GM20000 (cell line): ENCODE measurements around the gene GRK1.

Experiments
- DNase-seq: peaks from one replicate; pipeline ENCODE4 v3.0.0; 2012; ENCODE audit warnings: low spot score
- CTCF ChIP-seq: IDR thresholded peaks from 2 replicates; pipeline ENCODE4 v1.5.1; 2012; ENCODE audit warnings: mild to moderate bottlenecking, control low read depth; ENCODE audit errors: extremely low read depth, missing control alignments

GRK1 gene

DNA sequence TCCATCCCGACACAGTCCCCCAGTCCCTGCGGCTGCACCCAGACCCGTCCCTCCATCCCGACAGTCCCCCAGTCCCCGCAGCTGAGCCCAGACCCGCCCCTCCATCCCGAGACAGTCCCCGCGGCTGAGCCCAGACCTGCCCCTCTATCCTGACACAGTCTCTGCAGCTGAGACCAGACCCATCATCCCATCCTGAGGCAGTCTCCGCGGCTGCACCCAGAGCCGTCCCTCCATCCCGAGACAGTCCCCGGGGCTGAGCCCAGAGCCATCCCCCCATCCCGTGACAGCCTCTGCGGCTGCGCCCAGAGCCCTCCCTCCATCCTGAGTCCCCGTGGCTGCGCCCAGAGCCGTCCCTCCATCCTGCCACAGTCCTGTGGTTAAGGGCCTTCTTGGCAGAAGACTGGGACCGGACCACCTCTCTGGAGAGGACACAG lies 63.3 kb downstream of the GRK1 start:
- no peak for DNase-seq
- TF ChIP-seq CTCF, result no peak

- no peak for DNase-seq
These were observed 63.8 kb downstream of the GRK1 start for GRCh38 chr13:113730831-113731191.

DNA sequence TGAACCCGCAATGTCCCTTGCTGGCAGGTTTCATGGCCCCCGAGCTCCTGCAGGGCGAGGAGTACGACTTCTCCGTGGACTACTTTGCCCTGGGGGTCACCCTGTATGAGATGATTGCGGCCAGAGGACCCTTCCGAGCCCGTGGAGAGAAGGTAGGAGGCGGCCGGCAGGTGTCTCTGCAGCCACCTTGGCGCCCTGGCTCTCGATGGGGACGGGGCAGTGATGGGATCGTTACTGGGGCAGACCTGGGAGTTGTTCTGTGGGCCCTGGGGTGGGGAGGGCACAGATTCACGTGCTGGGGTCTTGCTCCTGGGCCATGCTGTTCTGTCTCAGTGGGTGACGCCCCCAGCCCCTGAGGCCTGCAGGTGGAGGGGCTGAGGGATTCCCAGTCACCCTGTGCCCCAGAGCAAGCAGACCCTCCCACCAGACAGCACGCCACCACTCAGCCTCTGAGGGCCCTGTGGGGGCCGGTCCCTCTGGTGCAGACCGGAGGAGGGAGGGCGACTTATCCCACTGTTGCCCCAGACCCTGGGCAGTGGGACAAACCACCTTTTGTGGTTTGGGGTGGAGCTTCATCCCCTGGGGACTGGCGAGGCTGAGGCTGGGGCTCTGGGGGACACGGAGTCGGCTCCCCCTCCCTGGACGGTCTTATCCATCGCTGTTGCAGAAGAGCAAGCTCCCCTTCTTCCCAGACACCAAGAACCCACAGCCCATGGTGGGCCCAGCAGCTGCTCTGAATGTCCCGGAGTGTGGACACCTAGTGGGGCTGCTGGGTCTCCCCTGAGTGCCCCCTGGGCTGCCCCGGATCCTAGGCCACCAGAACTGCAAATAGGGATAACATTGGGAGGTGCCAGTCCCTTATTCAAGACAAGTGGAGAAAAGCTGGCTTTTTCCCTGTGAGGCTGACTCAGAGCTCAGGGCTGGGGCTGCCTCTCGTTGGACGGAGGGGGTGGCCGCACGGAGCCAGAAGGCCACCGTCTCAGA lies 64.5 kb downstream of the GRK1 start:
- no peak for TF ChIP-seq CTCF
- no peak for DNase-seq

More at GRCh38 chr13:113730831-113731191, 63.8 kb downstream of the GRK1 start:
- no peak for TF ChIP-seq CTCF

GRCh38 chr13:113732176-113732960 lies 65.3 kb downstream of the GRK1 start:
- TF ChIP-seq CTCF, result no peak
- no peak for DNase-seq

GRCh38 chr13:113732961-113733950 lies 66.2 kb downstream of the GRK1 start:
- no peak for DNase-seq
- no peak for TF ChIP-seq CTCF

GRCh38 chr13:113734099-113734825 lies 67.2 kb downstream of the GRK1 start:
- DNase-seq, result no peak
- no peak for TF ChIP-seq CTCF
